CD4-positive, alpha-beta T cell treated with Interleukin-2 at 100 ng/mL for 4 hours (primary cell): ENCODE results near the gene ELAC2.

ENCODE experiments used
- DNase-seq: peaks from one replicate; pipeline ENCODE4 v3.0.0-alpha.2; 2020; ENCODE audit warnings: low spot score

Gene ELAC2

GRCh38 chr17:13024016-13024415 is 6.2 kb upstream of the ELAC2 start:
- DNase-seq, result no peak

- peak; percentile 3 for DNase-seq
Observed at GRCh38 chr17:13016881-13017654, 759 bp downstream of the ELAC2 start.

GRCh38 chr17:13014801-13015200 is 3.0 kb downstream of the ELAC2 start:
- DNase-seq, result no peak

GRCh38 chr17:13010959-13011358 is 6.9 kb downstream of the ELAC2 start:
- no peak for DNase-seq

GRCh38 chr17:13008461-13008860 is 9.4 kb downstream of the ELAC2 start:
- no peak for DNase-seq

GRCh38 chr17:13005530-13005929 is 12.3 kb downstream of the ELAC2 start:
- no peak for DNase-seq

- DNase-seq, result no peak
Observed at GRCh38 chr17:13004336-13004735, 13.5 kb downstream of the ELAC2 start.

- DNase-seq, result no peak
Observed at GRCh38 chr17:13003927-13004326, 13.9 kb downstream of the ELAC2 start.

GRCh38 chr17:13003454-13003851 is 14.4 kb downstream of the ELAC2 start:
- DNase-seq, result no peak

- DNase-seq, result peak; percentile 50
Observed at GRCh38 chr17:13002761-13003453, 14.9 kb downstream of the ELAC2 start.

- DNase-seq, result no peak
Observed at GRCh38 chr17:13001991-13002615, 15.7 kb downstream of the ELAC2 start.

- no peak for DNase-seq
Observed at GRCh38 chr17:13000561-13000960, 17.3 kb downstream of the ELAC2 start.

- DNase-seq, result no peak
Observed at GRCh38 chr17:12998874-12999273, 19.0 kb downstream of the ELAC2 start.

- DNase-seq, result no peak
Observed at GRCh38 chr17:12998461-12998860, 19.4 kb downstream of the ELAC2 start.

- DNase-seq, result no peak
Observed at GRCh38 chr17:12996941-12997340, 20.9 kb downstream of the ELAC2 start.

- no peak for DNase-seq
Observed at GRCh38 chr17:12996357-12996756, 21.5 kb downstream of the ELAC2 start.

- DNase-seq, result no peak
Observed at GRCh38 chr17:12995896-12996295, 21.9 kb downstream of the ELAC2 start.

- no peak for DNase-seq
Observed at GRCh38 chr17:12995106-12995895, 22.5 kb downstream of the ELAC2 start.

GRCh38 chr17:12994341-12995074 is 23.3 kb downstream of the ELAC2 start:
- no peak for DNase-seq

GRCh38 chr17:12993631-12994030 is 24.2 kb downstream of the ELAC2 start:
- no peak for DNase-seq

GRCh38 chr17:12992676-12993075 is 25.2 kb downstream of the ELAC2 start:
- DNase-seq, result no peak

- no peak for DNase-seq
Observed at GRCh38 chr17:12990926-12991325, 26.9 kb downstream of the ELAC2 start.
